Lung (tissue), 12 donors: ENCODE data around the gene EPB41L4A. TPM values are rescaled to one million over a fixed set of nuclear protein-coding genes. Genes with fewer than 3 reads are reported as not detected.
"Not testable (repeated sequence)": the region's sequence is repeated elsewhere in the genome, so short reads cannot be mapped to it uniquely, and the experiment has no call there.

Experiments used
- ATAC-seq: fragments of 200-7000 bp; cut with Tn5 transposase; one replicate; pipeline ENCODE4 v1.9.1; 2020; ENCODE audit warnings: moderate number of reproducible peaks; ENCODE audit not compliant: insufficient read depth, low FRiP score
- DNase-seq, 3 donors: peaks; one replicate each; pipeline ENCODE4 v3.0.0-alpha.2; 2013 to 2017
- H3K27ac ChIP-seq, 2 donors: one replicate each; pipeline ENCODE4 v1.5.1; 2013; ENCODE audit warnings: mild to moderate bottlenecking in 2 of 2, moderate library complexity in 2 of 2, control low read depth in 1 of 2, inconsistent platforms in 1 of 2, low read depth in 1 of 2, low read length in 1 of 2
- H3K27me3 ChIP-seq, 3 donors: one replicate each; pipeline ENCODE4 v1.5.1; 2013; ENCODE audit warnings: low read length in 2 of 3; ENCODE audit not compliant: control insufficient read depth in 3 of 3, insufficient read depth in 3 of 3
- H3K36me3 ChIP-seq, 4 donors: one replicate each; pipeline ENCODE4 v1.5.1; 2013; ENCODE audit warnings: low read length in 4 of 4, mild to moderate bottlenecking in 1 of 4, moderate library complexity in 1 of 4; ENCODE audit not compliant: control insufficient read depth in 4 of 4, insufficient read depth in 4 of 4
- H3K4me1 ChIP-seq, 5 donors: one replicate each; pipeline ENCODE4 v1.5.1; 2013; ENCODE audit warnings: low read length in 5 of 5, mild to moderate bottlenecking in 2 of 5, moderate library complexity in 1 of 5; ENCODE audit not compliant: control insufficient read depth in 5 of 5, insufficient read depth in 5 of 5
- H3K4me3 ChIP-seq: one replicate; pipeline ENCODE4 v1.5.1; 2013; ENCODE audit warnings: mild to moderate bottlenecking, control low read depth, moderate library complexity
- H3K9ac ChIP-seq, 2 donors: one replicate each; pipeline ENCODE4 v1.5.1; 2013; ENCODE audit warnings: low read length in 2 of 2, control low read depth in 1 of 2; ENCODE audit not compliant: insufficient read depth in 1 of 2
- H3K9me3 ChIP-seq, 4 donors: one replicate each; pipeline ENCODE4 v1.5.1; 2013; ENCODE audit warnings: low read length in 3 of 4, mild to moderate bottlenecking in 1 of 4, moderate library complexity in 1 of 4; ENCODE audit not compliant: control insufficient read depth in 4 of 4, insufficient read depth in 3 of 4
- WGBS, 2 donors: extraction: QIAGEN DNeasy Blood & Tissue Kit; methylation state at CpG; one replicate each; pipeline ENCODE4 v1.1.7; 2013; 5-methylcytosine and 5-hydroxymethylcytosine counted together
- polyA plus RNA-seq, 2 donors: library from polyadenylated mRNA; stranded (reverse); fragments of 200-250 nt; gene quantifications; one replicate each; pipeline ENCODE4 v1.2.1, GENCODE V29; 2013
- total RNA-seq, 2 donors: library from RNA; depleted of rRNA in 1 of 2; stranded (reverse); fragments of >200 nt in 1 of 2; gene quantifications; one replicate each; pipeline ENCODE4 v1.2.1, GENCODE V29; 2014 to 2021
- TF ChIP-seq, protein P1 (sequence below): IDR thresholded peaks from 2 replicates; pipeline ENCODE4 v1.5.1; 2012; ENCODE audit warnings: mild to moderate bottlenecking; ENCODE audit errors: control extremely low read depth, extremely low read depth
- donor health status: control.
- donor health status: control.
- donor health status: Bipolar disorder and iron deficiency.
- donor health status: healthy.
- donor health status: DM: yes; HTN: yes; CAD: no.

Gene EPB41L4A
- total and polyA plus RNA-seq, 4 donors, result 4.6 to 44.5 (median 14.9) TPM

GRCh38 chr5:112445626-112446350 lies 26.7 kb upstream of the EPB41L4A start:
- no peaks in the 10 kb centered on the region for H3K9me3 ChIP-seq
- DNase-seq (no peak), ATAC-seq (no peak)
- 71 to 77% methylated on average over 6 of the region's 6 CpGs for WGBS, 2 donors
- H3K4me1 ChIP-seq, result no peaks in the 10 kb centered on the region
- H3K27me3 ChIP-seq, result no peaks in the 10 kb centered on the region
- TF ChIP-seq, protein P1, sequence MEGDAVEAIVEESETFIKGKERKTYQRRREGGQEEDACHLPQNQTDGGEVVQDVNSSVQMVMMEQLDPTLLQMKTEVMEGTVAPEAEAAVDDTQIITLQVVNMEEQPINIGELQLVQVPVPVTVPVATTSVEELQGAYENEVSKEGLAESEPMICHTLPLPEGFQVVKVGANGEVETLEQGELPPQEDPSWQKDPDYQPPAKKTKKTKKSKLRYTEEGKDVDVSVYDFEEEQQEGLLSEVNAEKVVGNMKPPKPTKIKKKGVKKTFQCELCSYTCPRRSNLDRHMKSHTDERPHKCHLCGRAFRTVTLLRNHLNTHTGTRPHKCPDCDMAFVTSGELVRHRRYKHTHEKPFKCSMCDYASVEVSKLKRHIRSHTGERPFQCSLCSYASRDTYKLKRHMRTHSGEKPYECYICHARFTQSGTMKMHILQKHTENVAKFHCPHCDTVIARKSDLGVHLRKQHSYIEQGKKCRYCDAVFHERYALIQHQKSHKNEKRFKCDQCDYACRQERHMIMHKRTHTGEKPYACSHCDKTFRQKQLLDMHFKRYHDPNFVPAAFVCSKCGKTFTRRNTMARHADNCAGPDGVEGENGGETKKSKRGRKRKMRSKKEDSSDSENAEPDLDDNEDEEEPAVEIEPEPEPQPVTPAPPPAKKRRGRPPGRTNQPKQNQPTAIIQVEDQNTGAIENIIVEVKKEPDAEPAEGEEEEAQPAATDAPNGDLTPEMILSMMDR, result no peak
- H3K9ac ChIP-seq, result no peak overlapping the region
- no peak overlapping the region for H3K27ac ChIP-seq
- no peaks in the 10 kb centered on the region for H3K36me3 ChIP-seq
- no peak overlapping the region for H3K4me3 ChIP-seq

DNA sequence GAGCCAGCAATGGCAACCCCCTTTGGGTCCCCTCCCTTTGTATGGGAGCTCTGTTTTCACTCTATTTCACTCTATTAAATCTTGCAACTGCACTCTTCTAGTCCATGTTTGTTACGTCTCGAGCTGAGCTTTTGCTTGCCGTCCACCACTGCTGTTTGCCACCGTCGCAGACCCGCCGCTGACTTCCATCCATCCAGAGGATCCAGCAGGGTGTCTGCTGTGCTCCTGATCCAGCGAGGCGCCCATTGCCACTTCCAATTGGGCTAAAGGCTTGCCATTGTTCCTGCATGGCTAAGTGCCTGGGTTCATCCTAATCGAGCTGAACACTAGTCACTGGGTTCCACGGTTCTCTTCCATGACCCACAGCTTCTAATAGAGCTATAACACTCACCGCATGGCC lies 24.9 kb upstream of the EPB41L4A start:
- not testable (repeated sequence) for DNase-seq, ATAC-seq, H3K9me3 ChIP-seq, H3K27me3 ChIP-seq, H3K4me1 ChIP-seq, H3K27ac ChIP-seq, H3K4me3 ChIP-seq, H3K9ac ChIP-seq, H3K36me3 ChIP-seq
- 93 to 95% methylated on average over 11 to 12 of the region's 12 CpGs for whole genome bisulfite sequencing, 2 donors

DNA sequence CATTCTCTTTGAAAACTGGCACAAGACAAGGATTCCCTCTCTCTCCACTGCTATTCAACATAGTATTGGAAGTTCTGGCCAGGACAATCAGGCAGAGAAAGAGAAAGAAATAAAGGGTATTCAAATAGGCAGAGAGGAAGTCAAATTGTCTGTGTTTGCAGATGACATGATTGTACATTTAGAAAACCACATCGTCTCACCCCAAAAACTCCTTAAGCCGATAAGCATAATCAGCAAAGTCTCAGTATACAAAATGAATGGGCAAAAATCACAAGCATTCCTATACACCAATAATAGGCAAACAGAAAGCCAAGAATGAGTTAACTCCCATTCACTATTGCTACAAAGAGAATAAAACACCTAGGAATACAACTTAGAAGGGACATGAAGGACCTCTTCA lies 21.0 kb upstream of the EPB41L4A start:
- peaks cover 0 to 7% (median 5%) of the 10 kb centered on the region in 5 donors for H3K4me1 ChIP-seq
- TF ChIP-seq, protein P1, result no peak

DNA sequence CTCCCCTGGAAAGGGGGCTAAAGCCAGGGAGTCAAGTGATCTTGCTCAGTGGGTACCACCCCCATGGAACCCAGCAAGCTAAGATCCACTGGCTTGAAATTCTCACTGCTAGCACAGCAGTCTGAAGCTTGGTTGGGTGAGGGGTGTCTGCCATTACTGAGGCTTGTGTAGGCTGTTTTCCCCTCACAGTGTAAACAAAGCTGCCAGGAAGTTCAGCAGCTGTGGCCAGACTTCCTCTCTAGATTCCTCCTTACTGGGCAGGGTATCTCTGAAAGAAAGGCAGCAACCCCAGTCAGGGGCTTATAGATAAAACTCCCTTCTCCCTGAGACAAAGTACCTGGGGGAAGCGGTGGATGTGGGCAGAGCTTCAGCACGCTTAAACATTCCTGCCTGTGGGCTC lies 17.1 kb upstream of the EPB41L4A start:
- TF ChIP-seq, protein P1, result no peak
- Histone ChIP-seq H3K27me3 (no peaks in the 10 kb centered on the region), H3K9ac (no peak overlapping the region), H3K4me1 (peaks cover 0 to 7% (median 5%) of the 10 kb centered on the region in 5 donors), H3K36me3 (no peaks in the 10 kb centered on the region), H3K4me3 (no peak overlapping the region), H3K9me3 (peaks cover 0 to 2% (median 1%) of the 10 kb centered on the region in 4 donors), H3K27ac (no peak overlapping the region)
- DNase-seq (peak; percentile 52 to 67 (median 61)), ATAC-seq (no peak)
- WGBS, 2 donors, result 51 to 65% methylated on average over 2 of the region's 2 CpGs

More for the DNA sequence above, 21.0 kb upstream of the EPB41L4A start:
- H3K9me3 ChIP-seq, result peaks cover 0 to 2% (median 1%) of the 10 kb centered on the region in 4 donors
- H3K9ac ChIP-seq, result no peak overlapping the region
- H3K27me3 ChIP-seq, result no peaks in the 10 kb centered on the region
- no peak overlapping the region for H3K27ac ChIP-seq
- DNase-seq, result no peak
- H3K36me3 ChIP-seq, result no peaks in the 10 kb centered on the region
- ATAC-seq, result no peak
- H3K4me3 ChIP-seq, result no peak overlapping the region
- 71 to 96% methylated on average over 2 of the region's 2 CpGs for WGBS, 2 donors
